Measurements from ENCODE around the gene WNT5B. TPM values are rescaled to one million over a fixed set of nuclear protein-coding genes. Genes with fewer than 3 reads are reported as not detected.
A peak's percentile ranks its signal among the peaks of the same experiment; 100 is the strongest.

WNT5B gene
- total and polyA plus RNA-seq, 2 of the 4 experiments (the other 2 are of a cell fraction), result 83.7 to 102 TPM

- no peak for TF ChIP-seq SMC3 (IDR thresholded peaks at IDR 0.05; ENCODE audit: low read depth, low read length)
Measured at GRCh38 chr12:1616233-1617066, 12.6 kb upstream of the WNT5B start (continued).

GRCh38 chr12:1618489-1618888 is 10.5 kb upstream of the WNT5B start:
- no peak overlapping the region for H4K91ac ChIP-seq (ENCODE audit: insufficient read depth, low read depth, low read length)
- H3K79me1 ChIP-seq (ENCODE audit: low read depth in 1 of 2, low read length in 2 of 2), result peaks cover 38 to 85% of the 10 kb centered on the region in 2 experiments
- intact Hi-C loops (cut with micrococcal nuclease), result no loop called here
- H3K14ac ChIP-seq (replicated peaks; ENCODE audit: low read depth, low read length), result no peak overlapping the region
- no peak overlapping the region for H3K4ac ChIP-seq (ENCODE audit: low read depth, low read length)
- no peak overlapping the region for H2BK20ac ChIP-seq (ENCODE audit: low read depth, low read length)
- H3K4me2 ChIP-seq (ENCODE audit: low read depth, low read length), result no peak overlapping the region
- no peaks in the 10 kb centered on the region for H3K9me3 ChIP-seq (ENCODE audit: control insufficient read depth, insufficient read depth, low read length)
- H3K9me1 ChIP-seq (ENCODE audit: insufficient read depth, low read length), result peaks cover 21% of the 10 kb centered on the region; the same call in 1 of the 2 replicates
- TF ChIP-seq MAFK (IDR thresholded peaks at IDR 0.05; ENCODE audit: low read depth, low read length) (no peak), POLR2A (IDR thresholded peaks at IDR 0.05; ENCODE audit: low read depth, low read length) (no peak), RCOR1 (IDR thresholded peaks at IDR 0.05; ENCODE audit: insufficient replicate concordance, low read length) (no peak), MAZ (IDR thresholded peaks at IDR 0.05; ENCODE audit: borderline replicate concordance, low read depth, low read length) (no peak), MXI1 (IDR thresholded peaks at IDR 0.05; ENCODE audit: borderline replicate concordance, low read depth, low read length) (no peak), ELK1 (IDR thresholded peaks at IDR 0.05; ENCODE audit: borderline replicate concordance, low read depth, low read length) (no peak), RAD21 (IDR thresholded peaks at IDR 0.05; ENCODE audit: low read length) (no peak), NFE2L2 (IDR thresholded peaks at IDR 0.05; ENCODE audit: low read depth, low read length) (no peak), RFX5 (IDR thresholded peaks at IDR 0.05; ENCODE audit: low read depth, low read length) (no peak), SMC3 (IDR thresholded peaks at IDR 0.05; ENCODE audit: low read depth, low read length) (no peak)
- H2BK5ac ChIP-seq (ENCODE audit: low read depth, low read length, poor library complexity, severe bottlenecking), result no peak overlapping the region
- POLR2A ChIA-PET (ENCODE audit: unreplicated experiment), result no interaction called here
- BruUV-seq (replicated peaks), result no TSS peak
- H3K27me3 ChIP-seq (ENCODE audit: control insufficient read depth, insufficient read depth, low read length), result no peaks in the 10 kb centered on the region
- dilution Hi-C loops (cut with HindIII; ENCODE audit: low sequenced_read_pairs, unreplicated experiment), result no loop called here
- no peak overlapping the region for H2AFZ ChIP-seq (replicated peaks; ENCODE audit: low read length, poor library complexity)
- H3K23ac ChIP-seq (ENCODE audit: low read depth, low read length), result no peak overlapping the region
- no peak overlapping the region for H4K8ac ChIP-seq (ENCODE audit: low read depth in 2 of 2, low read length in 2 of 2)
- H4K20me1 ChIP-seq (ENCODE audit: insufficient read depth, low read length), result peaks cover 17% of the 10 kb centered on the region; the same call in 1 of the 2 replicates
- peak; percentile 60 for ATAC-seq (ENCODE audit: low read depth)
- H2BK120ac ChIP-seq (ENCODE audit: low read depth, low read length), result no peak overlapping the region
- peaks cover 6% of the 10 kb centered on the region for H3K4me1 ChIP-seq (ENCODE audit: control insufficient read depth, insufficient read depth, low read length)
- no peak overlapping the region for H4K5ac ChIP-seq (ENCODE audit: low read depth, low read length)
- H3K9ac ChIP-seq (ENCODE audit: low read depth, low read length), result no peak overlapping the region
- no peak overlapping the region for H3K27ac ChIP-seq (ENCODE audit: insufficient read depth, low read length)
- no peak overlapping the region for H3K56ac ChIP-seq (ENCODE audit: extremely low read depth, insufficient read depth, low read length)
- no peak overlapping the region for H3K18ac ChIP-seq (ENCODE audit: low read depth, low read length)
- H2BK15ac ChIP-seq (ENCODE audit: low read depth, low read length), result no peak overlapping the region
- no peaks in the 10 kb centered on the region; the same call in 1 of the 2 replicates for H3K36me3 ChIP-seq (ENCODE audit: control insufficient read depth, insufficient read depth, low read length)
- no peak overlapping the region for H2AK9ac ChIP-seq (replicated peaks; ENCODE audit: low read depth, low read length, poor library complexity)
- CTCF ChIA-PET, result interaction anchor here (1.1 kb wide), 1 partner anchor 16 kb away, joined by 3 read pairs; no protein-coding TSS in a partner anchor
- DNase-seq, result peak; percentile 26
- no peak overlapping the region for H3K4me3 ChIP-seq (ENCODE audit: insufficient read depth, low read depth, low read length)
- in situ Hi-C loops (cut with MboI; ENCODE audit: low sequenced_read_pairs), result no loop called here
- H2AK5ac ChIP-seq (ENCODE audit: low read depth, low read length), result no peak overlapping the region
